GM19468 (cell line): ENCODE data around the gene CHST8.

Source experiments
- ATAC-seq: cut with Tn5 transposase; IDR thresholded peaks from one replicate; pipeline ENCODE4 v1.9.1; 2021; ENCODE audit warnings: mild to moderate bottlenecking, moderate library complexity, moderate number of reproducible peaks; ENCODE audit not compliant: unreplicated experiment; ENCODE audit errors: extremely low read depth

Gene CHST8

DNA sequence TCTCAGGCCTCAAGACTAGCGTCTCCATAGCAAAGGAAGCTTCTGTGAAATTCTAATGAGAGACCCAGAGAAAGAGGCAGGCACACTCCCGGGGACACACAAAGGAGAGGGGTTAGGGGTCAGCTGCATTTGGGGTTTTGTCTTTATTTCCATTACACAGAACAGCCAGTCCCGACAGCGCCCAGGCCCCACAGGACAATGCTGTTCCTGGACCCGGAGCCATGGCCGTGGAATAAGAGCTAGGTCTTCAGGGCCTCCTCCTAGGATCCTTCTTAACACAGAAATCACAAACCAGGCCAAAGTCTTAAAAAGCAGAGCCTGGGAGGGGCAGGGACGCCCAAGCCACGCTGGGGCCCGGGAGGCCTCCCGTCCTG is 197.7 kb downstream of the CHST8 start:
- no peak for ATAC-seq

DNA sequence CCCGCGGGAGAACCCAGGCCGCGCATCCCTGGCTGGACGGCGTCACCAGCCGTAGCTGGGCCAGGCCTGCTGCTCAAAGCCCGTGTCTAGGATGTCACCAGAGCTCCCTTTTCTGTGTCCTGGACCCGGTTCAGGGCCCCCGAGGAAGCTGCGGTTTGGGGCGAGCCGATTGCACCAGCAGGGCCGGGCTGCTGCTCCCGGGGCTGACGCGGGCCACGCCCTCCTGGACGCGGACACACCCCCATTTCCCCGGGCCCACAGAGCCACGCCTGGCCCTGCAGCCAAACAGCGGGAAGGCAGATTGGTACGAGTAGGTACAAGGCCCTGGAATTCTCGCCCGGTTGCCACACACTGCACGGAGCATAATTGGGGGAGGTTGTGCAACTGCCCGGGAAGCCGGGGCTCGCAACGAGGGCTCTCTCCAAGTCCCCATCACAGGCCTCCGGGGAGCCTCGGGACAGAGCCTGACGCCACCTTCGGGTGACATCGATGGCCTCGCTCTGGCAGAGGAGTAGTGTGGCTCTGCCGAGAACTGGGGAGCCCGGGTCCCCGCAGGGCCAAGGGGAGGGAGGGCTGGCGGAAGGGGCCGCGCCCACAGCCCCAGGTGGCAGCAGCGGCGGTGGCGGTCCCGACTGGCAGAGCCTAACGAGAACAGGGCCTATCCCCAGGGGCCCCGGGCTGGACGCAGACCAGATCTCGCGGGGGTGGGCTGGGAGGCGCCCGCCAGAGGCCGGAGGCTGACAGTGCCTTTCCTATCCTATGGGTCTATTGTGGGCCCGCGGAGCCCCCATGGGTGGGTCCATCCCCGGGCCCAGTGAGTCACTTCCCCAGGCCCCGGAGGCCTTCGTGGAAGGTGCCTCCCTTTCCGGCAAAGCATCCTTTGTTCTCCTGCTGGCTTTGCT is 198.4 kb downstream of the CHST8 start:
- ATAC-seq, result no peak

DNA sequence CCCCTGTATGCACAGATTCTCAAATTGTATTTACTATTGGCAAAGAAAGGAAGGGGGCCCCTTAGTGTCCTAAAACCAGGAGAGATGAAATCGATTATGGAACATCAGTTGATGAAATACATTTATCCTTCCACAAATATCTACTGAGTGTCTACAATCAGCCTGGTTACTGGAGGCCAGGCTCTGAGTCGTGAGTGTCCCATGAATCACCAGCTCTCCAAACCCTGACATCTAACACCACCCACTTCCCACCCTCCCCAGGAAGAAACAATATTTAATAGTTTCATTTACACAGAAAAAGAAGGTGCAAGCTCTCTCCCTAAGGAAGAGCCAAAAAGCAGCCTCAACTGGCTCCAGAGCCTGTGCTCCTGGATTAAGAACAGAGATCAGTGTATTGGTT is 200.1 kb downstream of the CHST8 start:
- no peak for ATAC-seq
